Stomach (tissue), 9 donors: ENCODE measurements around the gene TRIM29. TPM values are rescaled to one million over a fixed set of nuclear protein-coding genes. Genes with fewer than 3 reads are reported as not detected.

ENCODE experiments used
- DNase-seq, 2 donors: peaks; one replicate each; pipeline versions ENCODE4 v3.0.0 to v3.0.0-alpha.2; 2013 to 2019
- H3K27ac ChIP-seq, 5 donors: fragments of 200-600 bp in 4 of 5; sonication (generic) in 4 of 5; one replicate each; pipeline ENCODE4 v1.5.1; 2013 to 2019; ENCODE audit warnings: mild to moderate bottlenecking in 1 of 5, moderate library complexity in 1 of 5
- H3K27me3 ChIP-seq, 3 donors: fragments of 200-600 bp; sonication (generic); one replicate each; pipeline ENCODE4 v1.5.1; 2017 to 2019; ENCODE audit warnings: mixed run types in 1 of 3
- H3K36me3 ChIP-seq, 4 donors: fragments of 200-600 bp; sonication (generic); 1 replicate in 3 of 4; 2 replicates in 1 of 4; pipeline ENCODE4 v1.5.1; 2016 to 2019
- H3K4me1 ChIP-seq, 4 donors: fragments of 200-600 bp; sonication (generic); one replicate each; pipeline ENCODE4 v1.5.1; 2016 to 2019
- H3K4me3 ChIP-seq, 4 donors: fragments of 200-600 bp; sonication (generic) in 3 of 4; one replicate each; pipeline ENCODE4 v1.5.1; 2016 to 2019; ENCODE audit warnings: mild to moderate bottlenecking in 1 of 4
- H3K9me3 ChIP-seq, 4 donors: fragments of 200-600 bp; sonication (generic); one replicate each; pipeline ENCODE4 v1.5.1; 2016 to 2019
- EP300 ChIP-seq: sonication (generic); formaldehyde crosslinking; IDR thresholded peaks from one replicate; pipeline ENCODE4 v1.6.1; 2017; ENCODE audit warnings: antibody characterized with exemption
- POLR2A ChIP-seq, 4 donors: fragments of 450-650 bp; IDR thresholded peaks; one replicate each; pipeline ENCODE4 v1.6.1; 2016; ENCODE audit warnings: antibody characterized with exemption in 4 of 4, control low read depth in 2 of 4, mild to moderate bottlenecking in 1 of 4, moderate library complexity in 1 of 4
- POLR2AphosphoS5 ChIP-seq, 3 donors: sonication (generic); formaldehyde crosslinking; IDR thresholded peaks; one replicate each; pipeline ENCODE4 v1.6.1; 2016; ENCODE audit warnings: antibody characterized with exemption in 3 of 3
- WGBS, 5 donors: extraction: QIAGEN DNeasy Blood & Tissue Kit in 3 of 5; methylation state at CpG; one replicate each; pipeline versions ENCODE4 v1.1.5 to v1.1.7; 2013 to 2018; 5-methylcytosine and 5-hydroxymethylcytosine counted together
- intact Hi-C: fragments of 100-400 bp; cut with DNase I; formaldehyde crosslinking; loops from one replicate; pipeline ENCODE4 v1.15.1; 2023; ENCODE audit warnings: low total_unique reads
- polyA plus RNA-seq, 3 donors: library from polyadenylated mRNA; stranded (reverse); fragments of 200-250 nt; gene quantifications; one replicate each; pipeline ENCODE4 v1.2.3, GENCODE V29; 2013
- total RNA-seq, 5 donors: library from RNA; depleted of rRNA; stranded (reverse); fragments of >200 nt; gene quantifications; one replicate each; pipeline versions ENCODE4 v1.1.0 to v1.2.3, GENCODE V29; 2014 to 2016
- TF ChIP-seq, protein P1 (sequence below), 7 experiments: fragments of 450-650 bp in 4 of 7; fragments of 200-600 bp in 3 of 7; sonication (generic) in 3 of 7; IDR thresholded peaks; one replicate each; pipeline ENCODE4 v1.5.1; 2016 to 2019; ENCODE audit warnings: antibody characterized with exemption in 7 of 7, control low read depth in 2 of 7, mild to moderate bottlenecking in 1 of 7
- donor health status: healthy with polysubstance abuse.
- donor health status: Bipolar disorder and iron deficiency.
- donor health status: healthy.

The TRIM29 gene
- total and polyA plus RNA-seq, 8 donors: 1.4 to 287 (median 2.2) TPM; not detected in 2

DNA sequence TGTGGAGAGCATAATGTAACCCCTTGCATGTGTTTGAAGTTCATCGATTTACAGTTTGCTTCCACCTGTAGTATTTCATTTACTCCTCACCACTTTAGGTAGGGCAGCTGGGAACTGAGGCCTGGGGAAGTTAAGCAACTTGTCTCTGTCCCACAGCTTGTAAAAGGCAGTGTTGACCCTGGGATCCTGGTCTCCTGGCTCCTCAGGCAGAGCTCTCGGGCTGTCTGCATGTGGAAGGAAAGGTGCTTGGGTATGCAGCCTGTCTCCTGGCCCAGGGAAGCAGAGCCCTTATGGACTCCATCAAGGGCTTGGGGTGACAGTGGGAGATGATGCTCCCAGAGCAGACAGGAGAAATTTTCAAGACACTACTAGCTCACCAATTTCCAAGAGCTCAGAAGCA lies 49.9 kb downstream of the TRIM29 start:
- intact Hi-C loops: no loop called here
- no peak for DNase-seq
- Histone ChIP-seq H3K27me3 (no peaks in the 10 kb centered on the region), H3K4me1 (peaks cover 0 to 18% (median 10%) of the 10 kb centered on the region in 4 donors), H3K9me3 (no peaks in the 10 kb centered on the region), H3K4me3 (no peak overlapping the region), H3K36me3 (no peaks in the 10 kb centered on the region), H3K27ac (no peak overlapping the region)
- WGBS, 5 donors: 86 to 95% (median 93%) methylated on average over 1 to 2 of the region's 2 CpGs
- TF ChIP-seq EP300 (no peak), POLR2AphosphoS5 (IDR thresholded peaks at IDR 0.05) (no peak)
- TF ChIP-seq, protein P1, sequence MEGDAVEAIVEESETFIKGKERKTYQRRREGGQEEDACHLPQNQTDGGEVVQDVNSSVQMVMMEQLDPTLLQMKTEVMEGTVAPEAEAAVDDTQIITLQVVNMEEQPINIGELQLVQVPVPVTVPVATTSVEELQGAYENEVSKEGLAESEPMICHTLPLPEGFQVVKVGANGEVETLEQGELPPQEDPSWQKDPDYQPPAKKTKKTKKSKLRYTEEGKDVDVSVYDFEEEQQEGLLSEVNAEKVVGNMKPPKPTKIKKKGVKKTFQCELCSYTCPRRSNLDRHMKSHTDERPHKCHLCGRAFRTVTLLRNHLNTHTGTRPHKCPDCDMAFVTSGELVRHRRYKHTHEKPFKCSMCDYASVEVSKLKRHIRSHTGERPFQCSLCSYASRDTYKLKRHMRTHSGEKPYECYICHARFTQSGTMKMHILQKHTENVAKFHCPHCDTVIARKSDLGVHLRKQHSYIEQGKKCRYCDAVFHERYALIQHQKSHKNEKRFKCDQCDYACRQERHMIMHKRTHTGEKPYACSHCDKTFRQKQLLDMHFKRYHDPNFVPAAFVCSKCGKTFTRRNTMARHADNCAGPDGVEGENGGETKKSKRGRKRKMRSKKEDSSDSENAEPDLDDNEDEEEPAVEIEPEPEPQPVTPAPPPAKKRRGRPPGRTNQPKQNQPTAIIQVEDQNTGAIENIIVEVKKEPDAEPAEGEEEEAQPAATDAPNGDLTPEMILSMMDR (IDR thresholded peaks at IDR 0.05): no peak

DNA sequence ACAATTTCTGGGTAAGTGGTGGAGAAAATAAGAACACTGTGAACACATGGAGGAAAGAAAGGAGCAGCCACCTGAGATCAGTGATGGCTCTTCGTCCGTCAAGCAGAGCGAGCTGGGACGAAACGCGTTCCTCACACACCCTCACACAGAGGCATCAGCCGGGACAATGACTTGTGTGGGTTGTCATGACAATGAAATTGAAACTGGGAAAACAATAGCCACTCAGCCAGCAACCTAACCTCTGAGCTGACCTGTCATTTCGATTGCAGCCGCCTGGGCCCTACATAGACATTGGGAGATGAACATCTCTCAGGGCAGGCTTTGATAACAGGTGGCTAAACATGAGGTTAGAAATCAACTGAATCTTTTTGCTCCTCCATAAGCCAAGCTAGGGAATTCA lies 51.3 kb downstream of the TRIM29 start:
- 68 to 80% (median 77%) methylated on average over 9 of the region's 9 CpGs for WGBS, 5 donors

DNA sequence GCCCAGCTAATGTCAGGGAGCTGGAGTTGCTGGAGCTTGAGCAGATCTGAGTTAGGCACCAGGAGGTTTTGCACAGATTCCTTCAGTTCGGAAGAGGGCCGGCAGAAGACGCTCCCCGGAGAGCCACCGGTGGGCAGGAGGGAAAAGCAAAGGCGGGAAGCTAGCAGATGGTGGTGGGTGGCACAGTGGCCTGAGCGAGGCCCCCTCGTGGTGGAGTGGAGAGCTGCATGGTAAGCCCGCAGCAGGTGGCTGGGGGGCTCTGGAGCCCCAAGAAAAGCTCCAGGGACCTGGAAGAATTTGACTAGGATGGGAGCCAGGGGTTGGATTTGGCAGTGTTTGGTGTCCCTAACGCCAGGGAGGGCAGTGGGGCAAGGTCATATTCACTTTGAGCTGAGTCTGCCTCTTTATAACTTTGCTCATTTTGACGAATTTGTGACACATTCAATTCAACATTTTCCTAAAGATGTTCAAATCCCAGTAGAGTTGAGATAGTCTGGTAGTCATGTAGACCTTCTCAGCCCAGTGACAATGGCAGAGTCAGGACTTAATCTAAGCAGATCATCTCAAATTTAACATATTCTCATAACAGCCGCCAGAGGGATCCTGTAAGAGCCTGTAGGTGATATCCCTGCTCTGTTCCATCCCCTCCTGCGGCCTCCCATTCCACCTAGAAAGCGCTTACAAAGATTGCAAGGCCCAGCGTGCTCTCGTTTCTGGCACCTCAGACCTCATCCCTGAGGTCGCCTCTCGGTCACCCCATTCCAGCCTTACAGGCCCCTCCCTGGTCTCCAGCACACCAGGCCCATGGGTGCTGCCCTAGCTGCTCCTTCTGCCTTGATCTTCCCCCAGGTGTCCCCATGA lies 57.9 kb downstream of the TRIM29 start:
- intact Hi-C loops: no loop called here
- peak in 1 of 2 donors; percentile 36 for DNase-seq

More for the DNA sequence above, 51.3 kb downstream of the TRIM29 start:
- no peak for DNase-seq
- Histone ChIP-seq H3K9me3 (no peaks in the 10 kb centered on the region), H3K4me3 (no peak overlapping the region), H3K27me3 (no peaks in the 10 kb centered on the region), H3K36me3 (no peaks in the 10 kb centered on the region), H3K4me1 (peaks cover 0 to 12% (median 6%) of the 10 kb centered on the region in 4 donors), H3K27ac (no peak overlapping the region)
- intact Hi-C loops: no loop called here
- no peak for TF ChIP-seq POLR2A (IDR thresholded peaks at IDR 0.05)
- TF ChIP-seq, protein P1 (IDR thresholded peaks at IDR 0.05): no peak
- no peak for TF ChIP-seq POLR2AphosphoS5 (IDR thresholded peaks at IDR 0.05)
- no peak for TF ChIP-seq EP300

DNA sequence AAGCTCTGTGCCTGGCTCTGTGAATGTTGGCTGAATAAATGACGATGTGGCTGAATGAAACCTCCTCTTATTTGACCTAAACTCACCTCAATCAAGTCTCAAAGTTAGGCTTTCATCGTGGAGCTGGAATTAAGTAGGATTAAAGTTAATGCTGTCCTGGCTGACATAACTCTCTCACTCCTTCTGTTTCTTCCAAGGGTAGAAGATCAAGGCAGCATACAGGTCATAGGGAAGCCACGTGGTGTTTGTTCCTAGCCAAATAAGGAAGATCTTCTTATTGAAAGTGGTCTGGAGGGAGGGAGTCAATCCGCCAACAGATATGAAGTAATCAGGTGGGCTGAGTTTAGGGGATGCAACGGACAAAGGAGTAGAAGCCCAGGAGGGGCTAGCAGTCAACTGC lies 59.5 kb downstream of the TRIM29 start:
- Histone ChIP-seq H3K36me3 (no peaks in the 10 kb centered on the region), H3K27ac (no peak overlapping the region), H3K4me1 (peaks cover 0 to 4% (median 0%) of the 10 kb centered on the region in 4 donors), H3K9me3 (no peaks in the 10 kb centered on the region), H3K4me3 (no peak overlapping the region), H3K27me3 (peaks cover 0 to 18% (median 0%) of the 10 kb centered on the region in 3 donors)
- intact Hi-C loops: no loop called here
- TF ChIP-seq, protein P1 (IDR thresholded peaks at IDR 0.05): no peak
- TF ChIP-seq EP300 (no peak), POLR2AphosphoS5 (IDR thresholded peaks at IDR 0.05) (no peak), POLR2A (IDR thresholded peaks at IDR 0.05) (no peak)
- DNase-seq: no peak
- 35 to 47% (median 37%) methylated on average over 5 of the region's 5 CpGs for WGBS, 5 donors

More for the DNA sequence above, 57.9 kb downstream of the TRIM29 start:
- H3K27me3 ChIP-seq: peaks cover 0 to 9% (median 0%) of the 10 kb centered on the region in 3 donors
- H3K27ac ChIP-seq: no peak overlapping the region
- no peak for TF ChIP-seq POLR2AphosphoS5 (IDR thresholded peaks at IDR 0.05)
- TF ChIP-seq, protein P1 (IDR thresholded peaks at IDR 0.05): peak in 5 of 7 experiments; percentile 37 to 63 (median 50)
- no peak for TF ChIP-seq POLR2A (IDR thresholded peaks at IDR 0.05)
- no peak for TF ChIP-seq EP300
- WGBS, 5 donors: 41 to 58% (median 48%) methylated on average over 18 of the region's 18 CpGs
- no peaks in the 10 kb centered on the region for H3K36me3 ChIP-seq
- peaks cover 0 to 4% (median 0%) of the 10 kb centered on the region in 4 donors for H3K4me1 ChIP-seq
- no peaks in the 10 kb centered on the region for H3K9me3 ChIP-seq
- no peak overlapping the region for H3K4me3 ChIP-seq
